Measurements from ENCODE around the gene PLOD2. TPM values are rescaled to one million over a fixed set of nuclear protein-coding genes. Genes with fewer than 3 reads are reported as not detected.

The PLOD2 gene
- total and polyA plus RNA-seq, 2 of the 4 experiments (the other 2 are of a cell fraction) = 84.0 to 117 TPM

DNA sequence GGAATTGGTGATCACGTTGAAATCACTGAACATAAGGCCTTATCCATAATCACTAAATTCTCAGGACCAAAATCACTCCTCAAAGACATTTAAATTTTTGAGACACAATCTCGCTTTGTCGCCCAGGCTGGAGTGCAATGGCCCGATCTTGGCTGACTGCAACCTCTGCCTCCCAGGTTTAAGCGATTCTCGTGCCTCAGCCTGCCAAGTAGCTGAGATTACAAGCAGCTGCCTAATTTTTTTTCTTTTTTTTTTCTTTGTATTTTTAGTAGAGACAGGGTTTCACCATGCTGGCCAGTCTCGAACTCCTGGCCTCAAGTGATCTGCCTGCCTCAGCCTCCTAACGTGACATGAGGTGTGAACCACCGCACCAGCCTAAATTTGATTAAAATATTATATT is 61.7 kb downstream of the PLOD2 start:
- Histone ChIP-seq H3K9me3 (ENCODE audit: control insufficient read depth, insufficient read depth, low read length) (no peaks in the 10 kb centered on the region), H3K4me2 (ENCODE audit: low read depth, low read length) (no peak overlapping the region), H2AFZ (replicated peaks; ENCODE audit: low read length, poor library complexity) (no peak overlapping the region), H3K79me1 (ENCODE audit: low read depth in 1 of 2, low read length in 2 of 2) (peaks cover 3 to 11% of the 10 kb centered on the region in 2 experiments; a peak in 3 of 4 replicates), H2AK9ac (replicated peaks; ENCODE audit: low read depth, low read length, poor library complexity) (no peak overlapping the region), H2BK120ac (ENCODE audit: low read depth, low read length) (no peak overlapping the region), H3K9me1 (ENCODE audit: insufficient read depth, low read length) (no peaks in the 10 kb centered on the region), H4K91ac (ENCODE audit: insufficient read depth, low read depth, low read length) (no peak overlapping the region), H3K4me1 (ENCODE audit: control insufficient read depth, insufficient read depth, low read length) (no peaks in the 10 kb centered on the region), H4K8ac (ENCODE audit: low read depth in 2 of 2, low read length in 2 of 2) (no peak overlapping the region), H2BK5ac (ENCODE audit: low read depth, low read length, poor library complexity, severe bottlenecking) (no peak overlapping the region), H3K56ac (ENCODE audit: extremely low read depth, insufficient read depth, low read length) (no peak overlapping the region), H3K14ac (replicated peaks; ENCODE audit: low read depth, low read length) (no peak overlapping the region), H3K9ac (ENCODE audit: low read depth, low read length) (no peak overlapping the region), H4K20me1 (ENCODE audit: insufficient read depth, low read length) (no peaks in the 10 kb centered on the region), H3K18ac (ENCODE audit: low read depth, low read length) (no peak overlapping the region), H3K27ac (ENCODE audit: insufficient read depth, low read length) (no peak overlapping the region), H4K5ac (ENCODE audit: low read depth, low read length) (no peak overlapping the region), H2BK15ac (ENCODE audit: low read depth, low read length) (no peak overlapping the region), H2AK5ac (ENCODE audit: low read depth, low read length) (no peak overlapping the region), H3K23ac (ENCODE audit: low read depth, low read length) (no peak overlapping the region), H2BK20ac (ENCODE audit: low read depth, low read length) (no peak overlapping the region), H3K4me3 (ENCODE audit: insufficient read depth, low read depth, low read length) (no peak overlapping the region), H3K4ac (ENCODE audit: low read depth, low read length) (no peak overlapping the region), H3K27me3 (ENCODE audit: control insufficient read depth, insufficient read depth, low read length) (no peaks in the 10 kb centered on the region), H3K36me3 (ENCODE audit: control insufficient read depth, insufficient read depth, low read length) (peaks cover 13% of the 10 kb centered on the region)
- POLR2A ChIA-PET (ENCODE audit: unreplicated experiment) = no interaction called here
- ATAC-seq (ENCODE audit: low read depth) (no peak), DNase-seq (no peak)
- no TSS peak for BruUV-seq (replicated peaks)
- in situ Hi-C loops (cut with MboI; ENCODE audit: low sequenced_read_pairs) = no loop called here
- intact Hi-C loops (cut with micrococcal nuclease) = no loop called here
- TF ChIP-seq RAD21 (IDR thresholded peaks at IDR 0.05; ENCODE audit: low read length) (no peak), CHD1 (IDR thresholded peaks at IDR 0.05; ENCODE audit: low read depth, low read length) (no peak), FOS (IDR thresholded peaks at IDR 0.05; ENCODE audit: low read depth, low read length) (no peak), BHLHE40 (IDR thresholded peaks at IDR 0.05; ENCODE audit: low read depth, low read length) (no peak), MAFK (IDR thresholded peaks at IDR 0.05; ENCODE audit: low read depth, low read length) (no peak), RCOR1 (IDR thresholded peaks at IDR 0.05; ENCODE audit: insufficient replicate concordance, low read length) (no peak), POLR2A (IDR thresholded peaks at IDR 0.05; ENCODE audit: low read depth, low read length) (no peak), CEBPB (IDR thresholded peaks at IDR 0.05; ENCODE audit: low read depth, low read length) (no peak)
- TF ChIP-seq, protein P1, sequence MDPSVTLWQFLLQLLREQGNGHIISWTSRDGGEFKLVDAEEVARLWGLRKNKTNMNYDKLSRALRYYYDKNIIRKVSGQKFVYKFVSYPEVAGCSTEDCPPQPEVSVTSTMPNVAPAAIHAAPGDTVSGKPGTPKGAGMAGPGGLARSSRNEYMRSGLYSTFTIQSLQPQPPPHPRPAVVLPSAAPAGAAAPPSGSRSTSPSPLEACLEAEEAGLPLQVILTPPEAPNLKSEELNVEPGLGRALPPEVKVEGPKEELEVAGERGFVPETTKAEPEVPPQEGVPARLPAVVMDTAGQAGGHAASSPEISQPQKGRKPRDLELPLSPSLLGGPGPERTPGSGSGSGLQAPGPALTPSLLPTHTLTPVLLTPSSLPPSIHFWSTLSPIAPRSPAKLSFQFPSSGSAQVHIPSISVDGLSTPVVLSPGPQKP (IDR thresholded peaks at IDR 0.05; ENCODE audit: borderline replicate concordance, low read depth, low read length) = no peak
- dilution Hi-C loops (cut with HindIII; ENCODE audit: low sequenced_read_pairs, unreplicated experiment) = no loop called here
- CTCF ChIA-PET = no interaction called here
- 100% methylated on average over 3 of the region's 9 CpGs; no CpG with 5 or more reads in 1 of the 2 experiments for WGBS, 2 experiments (ENCODE audit: extremely low coverage in 2 of 2, insufficient read length in 1 of 2)

Data from IMR-90 (cell line).